Kidney (tissue), 22 donors: ENCODE measurements around the gene PTPN2. TPM values are rescaled to one million over a fixed set of nuclear protein-coding genes. Genes with fewer than 3 reads are reported as not detected.

Experiments used
- DNase-seq, 5 donors: peaks; one replicate each; pipeline ENCODE4 v3.0.0-alpha.2; 2013 to 2020
- FAIRE-seq: peaks from 2 replicates; lab custom pipeline; 2012; peaks lifted over from hg19 to GRCh38; lab: Jason Lieb, UNC
- H3K27ac ChIP-seq, 2 donors: one replicate each; pipeline ENCODE4 v1.7.0; 2013; ENCODE audit warnings: low read depth in 2 of 2, low read length in 2 of 2, inconsistent platforms in 1 of 2
- H3K27me3 ChIP-seq: one replicate; pipeline ENCODE4 v1.7.1; 2013; ENCODE audit warnings: low read length, inconsistent platforms; ENCODE audit not compliant: control insufficient read depth, insufficient read depth
- H3K36me3 ChIP-seq, 3 donors: one replicate each; pipeline versions ENCODE4 v1.7.0 to v1.7.1; 2013; ENCODE audit warnings: low read length in 3 of 3, control low read depth in 1 of 3, inconsistent platforms in 1 of 3; ENCODE audit not compliant: insufficient read depth in 3 of 3, control insufficient read depth in 2 of 3
- H3K4me1 ChIP-seq, 3 donors: one replicate each; pipeline versions ENCODE4 v1.7.0 to v1.7.1; 2013; ENCODE audit warnings: low read length in 3 of 3, inconsistent platforms in 1 of 3, low read depth in 1 of 3; ENCODE audit not compliant: control insufficient read depth in 2 of 3, insufficient read depth in 2 of 3
- H3K4me3 ChIP-seq, 3 donors: one replicate each; pipeline versions ENCODE4 v1.7.0 to v1.8.1; 2013; ENCODE audit warnings: low read length in 3 of 3, control low read depth in 1 of 3, inconsistent platforms in 1 of 3
- H3K9ac ChIP-seq, 3 donors: one replicate each; pipeline versions ENCODE4 v1.7.0 to v1.7.1; 2013; ENCODE audit warnings: low read length in 3 of 3, control low read depth in 1 of 3, inconsistent platforms in 1 of 3
- H3K9me3 ChIP-seq, 3 donors: one replicate each; pipeline versions ENCODE4 v1.7.0 to v1.7.1; 2013; ENCODE audit warnings: low read length in 3 of 3, control low read depth in 1 of 3, inconsistent platforms in 1 of 3; ENCODE audit not compliant: control insufficient read depth in 2 of 3, insufficient read depth in 1 of 3
- intact Hi-C: fragments of 100-400 bp; cut with DNase I; formaldehyde crosslinking; loops from one replicate; pipeline ENCODE4 v1.11.1; 2022
- long read RNA-seq, 10 donors: library from polyadenylated mRNA in 1 of 10; unstranded in 1 of 10; transcript quantifications; one replicate each; pipeline ENCODE4 v2.0.0 and lab custom pipeline, GENCODE V29; 2021 to 2026
- polyA plus RNA-seq: library from polyadenylated mRNA; stranded (reverse); fragments of 350-450 nt; fragmentation: Illumina TruSeq; extraction: RNeasy Lipid Tissue Mini Kit (QIAGEN cat#74804); gene quantifications from one replicate; pipeline ENCODE4 v1.2.3, GENCODE V29; 2014; ENCODE audit warnings: low read depth, low replicate concordance; ENCODE audit not compliant: insufficient read depth
- total RNA-seq: library from RNA; stranded (reverse); fragmentation: NEBNext Ultra II Directional; extraction: Animal tissue kit (Norgen Biotek cat#: 25700); gene quantifications from one replicate; pipeline ENCODE4 v1.2.1, GENCODE V29; 2021
- TF ChIP-seq, protein P1 (sequence below): IDR thresholded peaks from 3 replicates; pipeline ENCODE4 v1.5.1; 2012; ENCODE audit warnings: mild to moderate bottlenecking, moderate library complexity, borderline replicate concordance; ENCODE audit not compliant: insufficient read depth; ENCODE audit errors: extremely low read depth
- donor health status: control.
- donor health status: control.
- donor health status: control.
- donor health status: control.
- donor health status: control.
- donor health status: DM: yes; HTN: yes; CAD: no.
- donor health status: Normal renal cell carcinoma (clear cell type).

The PTPN2 gene
- total RNA-seq: 45.8 TPM
- 23.4 TPM for polyA plus RNA-seq
- long read RNA-seq, donor 1, partial matches to known transcripts: 0 of 4 reads
- long read RNA-seq, donor 1, other reads (novel, unspliced or antisense): 0 of 4 reads
- long read RNA-seq, donor 2, partial matches to known transcripts: 0 of 8 reads
- long read RNA-seq, donor 2, other reads (novel, unspliced or antisense): 0 of 8 reads
- long read RNA-seq, donor 3, transcript PTPN2-209 (1 exons, 2,264 nt): minor isoform, 5 of 23 reads
- long read RNA-seq, donor 3, transcript PTPN2-202 (10 exons, 1,706 nt): major isoform, 6 of 23 reads
- long read RNA-seq, donor 3, transcript PTPN2-201 (9 exons, 3,467 nt): minor isoform, 5 of 23 reads
- long read RNA-seq, donor 3, partial matches to known transcripts: 6 of 23 reads
- long read RNA-seq, donor 3, other reads (novel, unspliced or antisense): 0 of 23 reads
- long read RNA-seq, donor 4, partial matches to known transcripts: 0 of 4 reads
- long read RNA-seq, donor 4, other reads (novel, unspliced or antisense): 0 of 4 reads
- long read RNA-seq, donor 5, partial matches to known transcripts: 0 of 1 reads
- long read RNA-seq, donor 5, other reads (novel, unspliced or antisense): 0 of 1 reads
- long read RNA-seq, donor 6, partial matches to known transcripts: 26 of 34 reads
- long read RNA-seq, donor 6, other reads (novel, unspliced or antisense): 0 of 34 reads
- long read RNA-seq, donor 7, transcript PTPN2-201 (9 exons, 3,467 nt): minor isoform, 14 of 41 reads
- long read RNA-seq, donor 7, transcript PTPN2-202 (10 exons, 1,706 nt): major isoform, 16 of 41 reads
- long read RNA-seq, donor 7, partial matches to known transcripts: 2 of 41 reads
- long read RNA-seq, donor 7, other reads (novel, unspliced or antisense): 9 of 41 reads
- long read RNA-seq, donor 8, partial matches to known transcripts: 0 of 6 reads
- long read RNA-seq, donor 8, other reads (novel, unspliced or antisense): 0 of 6 reads
- long read RNA-seq, donor 9: 0 reads
- long read RNA-seq, donor 10, transcript PTPN2-209 (1 exons, 2,264 nt): major isoform, 6 of 13 reads
- long read RNA-seq, donor 10, partial matches to known transcripts: 0 of 13 reads
- long read RNA-seq, donor 10, other reads (novel, unspliced or antisense): 0 of 13 reads

- peak; percentile 93 to 98 (median 96) for DNase-seq
- TF ChIP-seq, protein P1, sequence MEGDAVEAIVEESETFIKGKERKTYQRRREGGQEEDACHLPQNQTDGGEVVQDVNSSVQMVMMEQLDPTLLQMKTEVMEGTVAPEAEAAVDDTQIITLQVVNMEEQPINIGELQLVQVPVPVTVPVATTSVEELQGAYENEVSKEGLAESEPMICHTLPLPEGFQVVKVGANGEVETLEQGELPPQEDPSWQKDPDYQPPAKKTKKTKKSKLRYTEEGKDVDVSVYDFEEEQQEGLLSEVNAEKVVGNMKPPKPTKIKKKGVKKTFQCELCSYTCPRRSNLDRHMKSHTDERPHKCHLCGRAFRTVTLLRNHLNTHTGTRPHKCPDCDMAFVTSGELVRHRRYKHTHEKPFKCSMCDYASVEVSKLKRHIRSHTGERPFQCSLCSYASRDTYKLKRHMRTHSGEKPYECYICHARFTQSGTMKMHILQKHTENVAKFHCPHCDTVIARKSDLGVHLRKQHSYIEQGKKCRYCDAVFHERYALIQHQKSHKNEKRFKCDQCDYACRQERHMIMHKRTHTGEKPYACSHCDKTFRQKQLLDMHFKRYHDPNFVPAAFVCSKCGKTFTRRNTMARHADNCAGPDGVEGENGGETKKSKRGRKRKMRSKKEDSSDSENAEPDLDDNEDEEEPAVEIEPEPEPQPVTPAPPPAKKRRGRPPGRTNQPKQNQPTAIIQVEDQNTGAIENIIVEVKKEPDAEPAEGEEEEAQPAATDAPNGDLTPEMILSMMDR: no peak
- Histone ChIP-seq H3K36me3 (no peaks in the 10 kb centered on the region), H3K27ac (peak within 1 kb of the TSS; percentile 100), H3K9ac (peak within 1 kb of the TSS; percentile 79 to 96 (median 93)), H3K9me3 (no peaks in the 10 kb centered on the region), H3K4me1 (peaks cover 0 to 8% (median 6%) of the 10 kb centered on the region in 3 donors), H3K27me3 (no peaks in the 10 kb centered on the region), H3K4me3 (peak within 1 kb of the TSS; percentile 83 to 86 (median 84))
- intact Hi-C loops: no loop called here
- FAIRE-seq: no peak
These were observed at the start of gene PTPN2 for GRCh38 chr18:12883684-12884405. TSS of gene PTPN2 (minus strand) at chr18:12884237. CDS start at chr18:12884141, 96 bp downstream.

DNA sequence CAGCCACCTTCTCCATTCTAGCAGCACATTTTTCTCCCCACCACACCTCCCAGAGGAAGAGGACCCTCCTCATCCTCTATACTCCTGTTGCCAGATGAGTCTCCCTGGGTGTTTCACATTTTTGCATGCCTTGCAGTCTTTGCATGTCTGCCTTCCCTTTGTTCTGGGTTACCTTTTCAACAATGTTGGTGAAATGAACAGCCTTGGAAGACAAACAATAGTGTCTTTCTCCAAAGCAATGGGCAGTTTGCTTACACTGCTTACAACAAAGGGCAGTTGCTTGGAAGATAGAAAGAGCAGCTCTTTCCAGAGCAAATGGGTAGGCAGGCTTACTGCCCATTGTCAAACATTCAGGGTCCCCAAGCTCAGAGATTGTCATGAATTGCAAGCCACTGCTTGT lies 49.3 kb upstream of the PTPN2 start:
- DNase-seq: no peak
- Histone ChIP-seq H3K4me3 (no peak overlapping the region), H3K9me3 (no peaks in the 10 kb centered on the region), H3K9ac (no peak overlapping the region), H3K36me3 (no peaks in the 10 kb centered on the region), H3K4me1 (no peaks in the 10 kb centered on the region), H3K27ac (no peak overlapping the region), H3K27me3 (no peaks in the 10 kb centered on the region)
- no peak for FAIRE-seq
- TF ChIP-seq, protein P1: no peak
- intact Hi-C loops: loop anchor here (2.0 kb wide), 1 partner anchor 205 kb away; no protein-coding TSS in a partner anchor

GRCh38 chr18:12930908-12931307 lies 46.9 kb upstream of the PTPN2 start:
- no peak overlapping the region for H3K9ac ChIP-seq
- H3K27me3 ChIP-seq: no peaks in the 10 kb centered on the region
- no peak overlapping the region for H3K27ac ChIP-seq
- no peaks in the 10 kb centered on the region for H3K9me3 ChIP-seq
- H3K36me3 ChIP-seq: no peaks in the 10 kb centered on the region
- FAIRE-seq: no peak
- DNase-seq: no peak
- no peaks in the 10 kb centered on the region for H3K4me1 ChIP-seq
- H3K4me3 ChIP-seq: no peak overlapping the region
- TF ChIP-seq, protein P1: no peak
- intact Hi-C loops: no loop called here
